GM18873 (cell line): ENCODE results near the gene TPM4.

Experiments
- ATAC-seq: cut with Tn5 transposase; IDR thresholded peaks from one replicate; pipeline ENCODE4 v1.9.1; 2021; ENCODE audit warnings: mild to moderate bottlenecking, moderate library complexity, moderate number of reproducible peaks; ENCODE audit not compliant: unreplicated experiment, low FRiP score

The TPM4 gene

DNA sequence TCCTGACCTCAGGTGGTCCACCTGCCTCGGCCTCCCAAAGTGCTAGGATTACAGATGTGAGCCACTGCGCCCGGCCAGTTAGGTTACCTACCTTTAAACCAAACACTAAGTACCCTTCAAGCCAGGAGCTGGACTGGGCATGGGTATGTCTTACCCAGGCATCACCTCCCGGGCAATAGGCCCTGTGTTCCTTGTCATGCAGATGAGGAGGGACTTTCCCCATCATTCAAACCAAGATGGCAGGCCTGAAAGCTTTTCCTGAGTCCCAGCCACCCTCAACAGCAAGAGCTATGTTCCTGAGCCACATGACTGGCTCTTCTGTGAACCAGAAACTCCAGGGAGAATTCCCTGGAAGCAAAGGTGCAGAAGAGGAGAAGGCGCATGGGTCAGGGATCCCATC lies 44.8 kb downstream of the TPM4 start:
- no peak for ATAC-seq

DNA sequence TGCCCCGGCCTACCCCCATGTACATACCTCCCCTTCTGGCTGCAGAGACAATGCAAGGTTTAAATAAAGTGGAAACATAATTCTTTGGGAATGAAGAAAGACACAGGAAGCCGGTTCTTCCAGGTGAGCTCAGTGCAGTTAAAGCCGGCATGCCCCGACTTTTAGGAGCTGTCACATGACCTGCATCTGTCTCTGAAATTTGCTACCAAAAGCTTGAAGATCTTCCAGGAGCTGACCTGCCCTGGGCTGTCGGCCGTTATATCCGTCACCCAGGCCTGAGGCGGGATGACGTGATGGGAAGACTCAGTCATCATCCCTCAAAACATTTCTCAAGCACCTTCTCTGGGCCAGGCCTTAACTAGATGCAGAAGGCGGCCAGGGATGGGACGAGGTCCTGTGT lies 45.7 kb downstream of the TPM4 start:
- no peak for ATAC-seq

DNA sequence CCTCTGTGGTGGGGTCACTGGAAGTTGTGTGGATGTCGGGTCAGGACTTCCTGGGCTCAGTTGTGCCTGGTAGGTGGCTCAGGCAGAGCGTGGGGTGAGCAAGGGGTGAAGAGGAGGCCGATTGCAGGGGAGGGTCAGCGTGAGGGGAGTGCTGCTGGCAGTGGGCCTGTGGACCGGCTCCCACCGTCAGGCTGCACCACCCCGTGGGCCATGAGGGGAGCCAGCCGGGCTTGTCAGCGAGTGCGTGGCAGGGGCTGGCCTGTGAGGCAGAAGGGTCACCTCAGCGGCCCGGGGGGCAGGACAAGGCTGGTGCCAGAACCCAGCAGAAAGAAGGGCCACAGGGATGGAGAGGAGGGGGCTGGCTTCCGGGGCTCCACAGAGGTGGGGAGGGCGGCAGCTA lies 48.7 kb downstream of the TPM4 start:
- ATAC-seq: no peak

DNA sequence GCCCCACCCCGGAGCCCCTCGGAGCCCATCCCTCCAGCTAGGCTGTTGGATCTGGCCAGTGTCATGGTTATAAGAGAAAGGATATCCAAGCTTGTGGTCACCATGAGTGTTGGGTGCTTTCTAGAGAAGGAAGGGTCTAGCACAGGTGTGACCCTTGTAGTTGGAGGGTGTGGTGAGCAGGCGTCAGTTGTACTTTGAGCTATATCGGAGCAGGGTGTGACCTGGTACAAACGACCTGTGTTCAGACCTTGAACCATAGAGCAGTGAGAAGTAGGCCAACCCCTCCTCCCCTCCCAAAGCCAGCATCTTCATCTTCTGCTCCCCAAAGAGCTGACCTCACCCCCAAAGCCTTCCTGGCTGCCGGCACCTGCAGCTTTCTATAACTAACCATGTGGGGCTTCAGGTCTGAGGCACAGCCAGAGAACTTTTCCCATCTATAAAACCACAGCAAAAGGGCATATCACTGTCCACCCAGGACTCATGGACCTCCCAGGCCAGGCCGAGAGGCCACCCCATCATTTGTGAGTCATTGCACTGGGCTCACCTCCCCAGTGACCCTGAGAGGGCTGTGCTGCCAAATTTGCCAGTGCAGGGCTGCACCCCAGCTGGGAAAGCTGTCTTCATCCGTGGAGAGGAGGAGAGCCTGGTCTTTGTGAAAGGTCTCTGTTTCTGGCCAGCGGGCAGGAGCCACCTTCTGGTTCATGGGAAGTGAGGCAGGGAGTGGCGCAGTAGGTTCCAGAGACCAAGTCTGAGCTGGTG lies 49.6 kb downstream of the TPM4 start:
- no peak for ATAC-seq

GRCh38 chr19:16127080-16127479 lies 50.8 kb downstream of the TPM4 start:
- ATAC-seq: no peak

GRCh38 chr19:16127776-16128371 lies 51.6 kb downstream of the TPM4 start:
- no peak for ATAC-seq

GRCh38 chr19:16131648-16132047 lies 55.4 kb downstream of the TPM4 start:
- no peak for ATAC-seq

- ATAC-seq: no peak
Measured at GRCh38 chr19:16133818-16134217, 57.5 kb downstream of the TPM4 start.

DNA sequence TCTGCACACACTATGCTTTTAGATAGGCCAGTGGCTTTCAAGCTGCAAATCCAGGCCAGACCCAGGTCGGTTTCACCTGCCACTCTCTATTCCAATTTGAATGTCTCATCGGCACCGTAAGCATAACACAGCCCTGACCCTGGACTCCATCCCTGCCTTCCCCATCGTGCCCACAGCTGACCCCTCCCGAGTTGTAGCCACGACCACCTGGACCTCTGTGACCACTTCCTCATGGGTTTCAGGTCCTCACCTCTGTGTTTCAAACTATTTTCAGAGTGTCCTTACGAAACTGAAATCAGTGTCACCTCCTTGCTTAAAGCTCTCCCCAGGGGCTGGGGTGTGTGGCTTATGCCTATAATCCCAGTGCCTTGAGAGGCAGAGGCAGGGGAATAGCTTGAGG lies 58.2 kb downstream of the TPM4 start:
- ATAC-seq: no peak

GRCh38 chr19:16135430-16136127 lies 59.3 kb downstream of the TPM4 start:
- ATAC-seq: no peak

- no peak for ATAC-seq
Measured at GRCh38 chr19:16136185-16136999, 60.1 kb downstream of the TPM4 start.

DNA sequence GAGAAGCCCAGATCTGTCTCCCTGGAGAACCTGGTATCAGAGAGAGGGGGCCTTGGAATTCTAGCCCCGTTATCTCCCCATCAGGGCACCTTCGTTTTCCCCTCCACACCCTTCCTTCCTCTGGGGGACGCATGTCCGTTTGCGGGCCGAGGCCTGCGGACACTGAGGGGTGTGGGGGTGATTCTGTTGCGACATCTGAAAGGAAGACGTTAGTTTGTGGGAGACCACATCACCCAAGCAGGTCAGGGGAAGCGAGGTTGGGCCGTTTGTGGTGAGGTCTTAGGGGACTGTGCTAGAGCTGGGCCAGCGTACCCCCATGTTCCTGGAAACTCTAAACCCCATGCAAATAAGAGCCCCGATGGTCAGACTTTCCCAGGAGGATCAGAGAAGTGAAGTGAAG lies 63.5 kb downstream of the TPM4 start:
- no peak for ATAC-seq

GRCh38 chr19:16141043-16141442 lies 64.7 kb downstream of the TPM4 start:
- no peak for ATAC-seq

- ATAC-seq: no peak
Measured at GRCh38 chr19:16142032-16142580, 65.8 kb downstream of the TPM4 start.

- ATAC-seq: peak; percentile 36
Measured at GRCh38 chr19:16143399-16144215, 67.3 kb downstream of the TPM4 start, which contains the start of gene HSH2D. TSS of gene HSH2D (plus strand) at chr19:16143685. CDS start at chr19:16148751, 5,066 bp downstream.

DNA sequence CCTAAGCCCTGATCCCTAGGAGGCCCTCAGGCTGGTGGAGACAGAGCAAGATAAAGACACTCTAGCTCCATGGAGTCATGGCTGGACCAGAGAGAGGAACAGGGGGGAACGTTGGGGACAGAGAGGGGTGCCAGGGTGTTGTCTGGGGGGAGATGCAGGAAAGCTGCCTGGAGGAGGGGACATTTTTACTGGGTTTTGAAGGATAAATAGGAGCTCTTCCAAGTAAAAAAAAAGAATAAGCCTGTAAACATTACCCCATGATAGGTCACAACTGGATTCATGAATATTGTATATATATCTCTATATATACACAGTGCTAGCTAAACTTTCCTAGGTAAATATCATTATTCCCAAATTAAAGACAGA lies 67.9 kb downstream of the TPM4 start:
- ATAC-seq: no peak

DNA sequence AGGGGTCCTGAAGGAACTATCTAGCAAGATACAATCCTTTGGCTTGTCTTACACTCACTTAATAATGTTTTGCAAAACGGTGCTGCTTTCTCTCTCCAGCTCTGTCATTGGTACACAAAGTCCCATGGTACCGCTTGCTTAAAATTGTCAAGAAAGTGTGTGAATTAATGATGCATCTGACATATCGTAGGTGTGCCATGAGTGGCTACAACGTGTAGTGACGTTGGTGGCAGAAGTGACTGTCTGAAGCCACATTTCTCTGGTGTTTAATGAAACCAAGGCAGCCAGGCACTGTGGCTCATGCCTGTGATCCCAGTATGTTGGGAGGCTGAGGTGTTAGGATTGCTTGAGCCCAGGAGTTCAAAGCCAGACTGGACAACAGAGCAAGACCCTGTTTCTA lies 69.8 kb downstream of the TPM4 start:
- ATAC-seq: no peak

DNA sequence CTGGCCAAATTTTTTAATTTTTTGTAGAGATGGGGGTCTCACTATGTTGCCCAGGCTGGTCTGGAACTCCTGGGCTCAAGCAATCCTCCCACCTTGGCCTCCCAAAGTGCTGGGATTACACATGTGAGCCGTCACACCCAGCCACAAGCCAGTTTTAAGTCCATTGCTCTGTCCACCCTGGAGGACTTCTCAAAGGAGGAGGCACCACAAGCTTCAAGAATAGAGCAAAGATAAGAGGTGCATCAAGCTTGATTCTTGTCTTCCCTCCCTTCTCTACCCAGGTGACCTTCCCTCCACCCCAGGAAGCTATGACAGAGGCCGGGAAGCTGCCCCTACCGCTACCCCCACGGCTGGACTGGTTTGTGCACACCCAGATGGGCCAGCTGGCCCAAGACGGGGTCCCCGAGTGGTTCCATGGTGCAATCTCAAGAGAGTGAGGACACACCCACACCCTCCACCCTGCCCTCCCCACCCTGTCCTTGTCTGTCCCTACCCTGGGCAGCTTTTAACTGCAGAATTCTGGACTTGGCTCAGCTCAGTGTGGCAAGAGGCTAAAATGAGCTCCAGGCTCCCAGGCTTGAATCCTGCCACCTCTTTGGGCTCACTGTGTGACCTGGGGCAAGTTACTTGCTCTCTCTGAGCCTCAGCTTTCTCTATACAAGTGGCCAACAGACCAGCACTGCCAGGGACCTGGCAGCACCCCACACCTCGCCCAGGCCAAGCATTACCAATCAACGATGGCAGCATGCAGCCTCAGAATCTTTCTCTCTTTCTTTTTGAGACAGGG lies 72.3 kb downstream of the TPM4 start:
- no peak for ATAC-seq
